ENCODE measurements around the gene ZBTB7B.

Gene ZBTB7B

GRCh38 chr1:155043301-155043702, 40.7 kb downstream of the ZBTB7B start:
- no peak for DNase-seq (ENCODE audit: low spot score)

GRCh38 chr1:155043793-155044192, 41.2 kb downstream of the ZBTB7B start:
- no peak for TF ChIP-seq CTCF (conservative IDR thresholded peaks at IDR 0.05; ENCODE audit: low read depth)
- POLR2A ChIA-PET (ENCODE audit: low non-redundant PET) = no interaction called here
- CTCF ChIA-PET = interaction anchor here (0.6 to 2.5 kb wide), 13 partner anchors 9 to 123 kb away, joined by 3 to 16 read pairs (median 6); partner anchors contain the start of gene EFNA4
- H3K27ac ChIP-seq = peak overlapping the region; percentile 77
- no peak for DNase-seq (ENCODE audit: low spot score)

More at GRCh38 chr1:155043301-155043702, 40.7 kb downstream of the ZBTB7B start:
- CTCF ChIA-PET = interaction anchor here (0.7 to 2.5 kb wide), 9 partner anchors 13 to 79 kb away, joined by 3 to 16 read pairs (median 7); no protein-coding TSS in a partner anchor
- peak overlapping the region; percentile 77 for H3K27ac ChIP-seq
- POLR2A ChIA-PET (ENCODE audit: low non-redundant PET) = no interaction called here
- TF ChIP-seq CTCF (conservative IDR thresholded peaks at IDR 0.05; ENCODE audit: low read depth) = no peak

DNA sequence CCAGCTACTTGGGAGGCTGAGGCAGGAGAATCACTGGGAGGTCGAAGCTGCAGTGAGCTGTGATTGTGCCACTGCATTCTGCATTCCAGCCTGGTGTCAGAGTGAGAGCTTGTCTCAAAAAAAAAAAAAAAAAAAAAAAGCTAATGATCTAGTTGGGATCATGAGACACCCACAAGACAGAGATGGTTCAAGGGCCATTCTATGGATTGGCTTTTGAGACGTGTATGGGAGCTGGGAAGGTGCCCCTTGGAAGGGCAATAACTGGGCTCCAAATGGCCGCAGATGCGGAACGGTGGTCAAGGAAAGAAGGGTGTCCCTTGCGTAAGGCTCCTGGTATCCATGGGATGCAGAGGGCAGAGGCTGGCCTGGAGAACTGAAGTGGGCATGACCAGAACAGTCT, 41.8 kb downstream of the ZBTB7B start:
- CTCF ChIA-PET = interaction anchor here (0.6 to 2.5 kb wide), 15 partner anchors 9 to 123 kb away, joined by 3 to 16 read pairs (median 5); partner anchors contain the start of gene EFNA4
- DNase-seq (ENCODE audit: low spot score) = no peak
- POLR2A ChIA-PET (ENCODE audit: low non-redundant PET) = no interaction called here
- TF ChIP-seq CTCF (conservative IDR thresholded peaks at IDR 0.05; ENCODE audit: low read depth) = no peak
- H3K27ac ChIP-seq = peak overlapping the region; percentile 77

DNA sequence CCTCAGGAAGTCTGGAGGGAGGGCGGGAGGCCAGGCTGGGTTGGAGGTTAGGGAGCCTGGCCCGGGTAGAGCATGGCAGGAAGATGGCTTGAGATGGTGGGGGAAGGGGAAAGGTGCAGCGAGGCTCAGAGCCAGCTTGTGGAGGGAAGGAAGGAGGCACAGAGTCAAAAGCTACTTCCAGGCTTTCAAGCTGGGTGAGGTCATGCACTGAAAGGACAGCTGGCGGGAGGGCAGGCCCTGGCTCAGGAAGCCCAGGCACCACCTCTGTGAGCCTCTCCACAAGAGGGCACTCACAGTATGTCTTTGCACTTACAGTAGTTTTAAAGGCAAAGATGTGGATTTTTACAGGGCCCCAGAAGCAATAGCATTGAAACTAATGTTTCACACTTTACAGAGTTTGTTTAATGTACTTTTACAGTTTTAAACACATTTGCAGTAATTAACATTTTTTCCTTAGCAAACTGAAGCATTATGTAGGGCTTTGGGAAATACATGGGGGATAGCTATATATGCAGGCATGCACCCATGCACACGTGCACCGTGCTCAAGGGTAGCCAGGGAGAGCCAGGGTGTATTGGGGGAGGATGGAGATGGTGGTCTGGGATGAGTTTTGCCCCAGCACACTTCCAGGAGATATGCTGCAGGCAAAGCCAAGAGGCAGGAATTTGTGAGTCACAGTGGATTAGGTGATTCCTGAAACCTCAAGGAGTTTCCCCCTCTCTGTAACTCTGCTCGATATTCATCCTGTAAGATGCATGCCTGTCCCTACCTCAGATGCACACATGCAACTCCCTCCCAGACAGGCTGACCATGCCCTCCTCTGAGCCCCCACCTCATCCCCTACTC, 42.4 kb downstream of the ZBTB7B start:
- POLR2A ChIA-PET (ENCODE audit: low non-redundant PET) = no interaction called here
- TF ChIP-seq CTCF (conservative IDR thresholded peaks at IDR 0.05; ENCODE audit: low read depth) = peak; percentile 74
- peak overlapping the region; percentile 77 for H3K27ac ChIP-seq
- DNase-seq (ENCODE audit: low spot score) = peak; percentile 66
- CTCF ChIA-PET = interaction anchor here (0.6 to 2.5 kb wide), 14 partner anchors 8 to 41 kb away, joined by 3 to 16 read pairs (median 5); partner anchors contain the start of gene EFNA4

GRCh38 chr1:155048449-155049334, 46.1 kb downstream of the ZBTB7B start:
- peak overlapping the region; percentile 98 for H3K27ac ChIP-seq
- TF ChIP-seq CTCF (conservative IDR thresholded peaks at IDR 0.05; ENCODE audit: low read depth) = no peak
- ChIA-PET CTCF (interaction anchor here (0.5 to 1.0 kb wide), 4 partner anchors 12 to 31 kb away, joined by 3 to 4 read pairs (median 4); partner anchors contain the start of gene EFNA3), POLR2A (ENCODE audit: low non-redundant PET) (interaction anchor here (0.6 kb wide), 1 partner anchor 1263 kb away, joined by 10 read pairs; no protein-coding TSS in a partner anchor)
- no peak for DNase-seq (ENCODE audit: low spot score)
